ENCODE measurements around the gene MRPS22. TPM values are rescaled to one million over a fixed set of nuclear protein-coding genes. Genes with fewer than 3 reads are reported as not detected.

Gene MRPS22
- total RNA-seq, 5 donors from 2014 or later (not counting 1 experiment from before 2014, with no cell fraction given), result 32.4 to 36.9 (median 33.9) TPM

GRCh38 chr3:139317660-139318430 lies 26.0 kb upstream of the MRPS22 start:
- WGBS (ENCODE audit: insufficient coverage), result 76% methylated on average over 8 of the region's 8 CpGs
- Mint-ChIP-seq H3K4me1 (no peaks in the 10 kb centered on the region), H3K27me3 (peaks cover 13 to 36% of the 10 kb centered on the region in 2 donors), H3K27ac (no peak overlapping the region), H3K9me3 (no peaks in the 10 kb centered on the region), H3K4me3 (no peak overlapping the region), H3K36me3 (no peaks in the 10 kb centered on the region)
- Histone ChIP-seq H3K4me3 (ENCODE audit: control insufficient read depth in 1 of 2, extremely low read depth in 1 of 2, low read length in 1 of 2) (no peak overlapping the region), H3K27me3 (replicated peaks in 1 of 2; ENCODE audit: control insufficient read depth in 2 of 2, extremely low read depth in 1 of 2, insufficient read depth in 2 of 2, low read length in 1 of 2) (peaks cover 0 to 32% of the 10 kb centered on the region in 2 experiments), H3K36me3 (ENCODE audit: control insufficient read depth in 2 of 2, extremely low read depth in 1 of 2, insufficient read depth in 1 of 2, low read length in 1 of 2) (no peaks in the 10 kb centered on the region), H3K27ac (ENCODE audit: low read length) (no peak overlapping the region), H3K4me1 (ENCODE audit: control insufficient read depth in 1 of 2, extremely low read depth in 1 of 2, insufficient read depth in 2 of 2, low read length in 2 of 2) (no peaks in the 10 kb centered on the region), H3K9me3 (no peaks in the 10 kb centered on the region)
- no peak for DNase-seq
- ATAC-seq (replicated peaks in 1 of 4), result no peak
- POLR2A ChIA-PET, result no interaction called here
- CTCF ChIA-PET, result no interaction called here

DNA sequence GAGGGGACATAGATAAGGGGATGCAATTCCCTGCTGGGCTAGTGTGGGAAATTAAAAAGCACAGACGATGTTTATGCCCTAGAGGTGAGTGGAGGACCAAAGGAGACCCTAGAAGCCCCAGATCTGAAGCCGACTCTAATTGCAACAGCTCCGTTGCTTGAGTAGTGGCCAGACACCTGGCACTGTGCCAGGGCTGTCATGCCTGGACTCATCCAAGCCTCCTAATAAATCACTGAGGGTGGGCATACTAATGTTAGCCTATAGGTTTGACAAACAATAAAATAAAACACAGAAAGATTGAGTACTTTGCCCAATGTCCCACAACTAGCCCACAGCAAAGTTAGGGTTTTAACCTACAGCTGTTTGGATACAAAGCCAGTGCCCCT lies 25.4 kb upstream of the MRPS22 start:
- H3K27me3 ChIP-seq (replicated peaks in 1 of 2; ENCODE audit: control insufficient read depth in 2 of 2, extremely low read depth in 1 of 2, insufficient read depth in 2 of 2, low read length in 1 of 2), result peaks cover 0 to 32% of the 10 kb centered on the region in 2 experiments
- 83% methylated on average over 3 of the region's 3 CpGs for WGBS (ENCODE audit: insufficient coverage)
- H3K27ac ChIP-seq (ENCODE audit: low read length), result no peak overlapping the region
- no peaks in the 10 kb centered on the region for H3K4me1 ChIP-seq (ENCODE audit: control insufficient read depth in 1 of 2, extremely low read depth in 1 of 2, insufficient read depth in 2 of 2, low read length in 2 of 2)
- no peak for DNase-seq
- POLR2A ChIA-PET, result no interaction called here
- Mint-ChIP-seq H3K36me3 (no peaks in the 10 kb centered on the region), H3K27ac (no peak overlapping the region), H3K27me3 (peaks cover 11 to 35% of the 10 kb centered on the region in 2 donors), H3K9me3 (no peaks in the 10 kb centered on the region), H3K4me1 (no peaks in the 10 kb centered on the region), H3K4me3 (no peak overlapping the region)
- CTCF ChIA-PET, result no interaction called here
- no peak for ATAC-seq (replicated peaks in 1 of 4)
- no peaks in the 10 kb centered on the region for H3K36me3 ChIP-seq (ENCODE audit: control insufficient read depth in 2 of 2, extremely low read depth in 1 of 2, insufficient read depth in 1 of 2, low read length in 1 of 2)
- H3K9me3 ChIP-seq, result no peaks in the 10 kb centered on the region
- no peak overlapping the region for H3K4me3 ChIP-seq (ENCODE audit: control insufficient read depth in 1 of 2, extremely low read depth in 1 of 2, low read length in 1 of 2)

- peaks cover 0 to 32% of the 10 kb centered on the region in 2 experiments for H3K27me3 ChIP-seq (replicated peaks in 1 of 2; ENCODE audit: control insufficient read depth in 2 of 2, extremely low read depth in 1 of 2, insufficient read depth in 2 of 2, low read length in 1 of 2)
- ATAC-seq (replicated peaks in 1 of 4) (no peak), DNase-seq (no peak)
- POLR2A ChIA-PET, result no interaction called here
- no peak overlapping the region for H3K4me3 ChIP-seq (ENCODE audit: control insufficient read depth in 1 of 2, extremely low read depth in 1 of 2, low read length in 1 of 2)
- WGBS (ENCODE audit: insufficient coverage), result 95% methylated on average over 4 of the region's 6 CpGs
- Mint-ChIP-seq H3K27me3 (peaks cover 7 to 31% of the 10 kb centered on the region in 2 donors), H3K4me3 (no peak overlapping the region), H3K9me3 (no peaks in the 10 kb centered on the region), H3K36me3 (no peaks in the 10 kb centered on the region), H3K27ac (no peak overlapping the region), H3K4me1 (no peaks in the 10 kb centered on the region)
- CTCF ChIA-PET, result no interaction called here
- H3K27ac ChIP-seq (ENCODE audit: low read length), result no peak overlapping the region
- no peaks in the 10 kb centered on the region for H3K36me3 ChIP-seq (ENCODE audit: control insufficient read depth in 2 of 2, extremely low read depth in 1 of 2, insufficient read depth in 1 of 2, low read length in 1 of 2)
- H3K4me1 ChIP-seq (ENCODE audit: control insufficient read depth in 1 of 2, extremely low read depth in 1 of 2, insufficient read depth in 2 of 2, low read length in 2 of 2), result no peaks in the 10 kb centered on the region
- no peaks in the 10 kb centered on the region for H3K9me3 ChIP-seq
These were observed 25.0 kb upstream of the MRPS22 start for GRCh38 chr3:139318826-139319225.

GRCh38 chr3:139319428-139320402 lies 24.1 kb upstream of the MRPS22 start:
- DNase-seq (no peak), ATAC-seq (replicated peaks in 1 of 4) (peak in 1 of 4 experiments; percentile 12)
- H3K4me1 Mint-ChIP-seq, result no peaks in the 10 kb centered on the region
- Histone ChIP-seq H3K36me3 (ENCODE audit: control insufficient read depth in 2 of 2, extremely low read depth in 1 of 2, insufficient read depth in 1 of 2, low read length in 1 of 2) (no peaks in the 10 kb centered on the region), H3K4me1 (ENCODE audit: control insufficient read depth in 1 of 2, extremely low read depth in 1 of 2, insufficient read depth in 2 of 2, low read length in 2 of 2) (no peaks in the 10 kb centered on the region), H3K27ac (ENCODE audit: low read length) (no peak overlapping the region), H3K9me3 (no peaks in the 10 kb centered on the region), H3K27me3 (replicated peaks in 1 of 2; ENCODE audit: control insufficient read depth in 2 of 2, extremely low read depth in 1 of 2, insufficient read depth in 2 of 2, low read length in 1 of 2) (peaks cover 0 to 30% of the 10 kb centered on the region in 2 experiments), H3K4me3 (ENCODE audit: control insufficient read depth in 1 of 2, extremely low read depth in 1 of 2, low read length in 1 of 2) (no peak overlapping the region)
- WGBS (ENCODE audit: insufficient coverage), result 71% methylated on average over 10 of the region's 10 CpGs
- POLR2A ChIA-PET, result no interaction called here
- H3K36me3 Mint-ChIP-seq, result no peaks in the 10 kb centered on the region
- no peak overlapping the region for H3K27ac Mint-ChIP-seq
- CTCF ChIA-PET, result interaction anchor here in 1 of 2 donors (0.8 kb wide), 1 partner anchor 9 kb away, joined by 4 read pairs; no protein-coding TSS in a partner anchor
- no peaks in the 10 kb centered on the region for H3K9me3 Mint-ChIP-seq
- peaks cover 5 to 28% of the 10 kb centered on the region in 2 donors for H3K27me3 Mint-ChIP-seq
- H3K4me3 Mint-ChIP-seq, result no peak overlapping the region

GRCh38 chr3:139320551-139321309 lies 23.1 kb upstream of the MRPS22 start:
- peaks cover 5 to 18% of the 10 kb centered on the region in 2 donors for H3K27me3 Mint-ChIP-seq
- Histone ChIP-seq H3K36me3 (ENCODE audit: control insufficient read depth in 2 of 2, extremely low read depth in 1 of 2, insufficient read depth in 1 of 2, low read length in 1 of 2) (no peaks in the 10 kb centered on the region), H3K9me3 (no peaks in the 10 kb centered on the region), H3K27me3 (replicated peaks in 1 of 2; ENCODE audit: control insufficient read depth in 2 of 2, extremely low read depth in 1 of 2, insufficient read depth in 2 of 2, low read length in 1 of 2) (peaks cover 0 to 27% of the 10 kb centered on the region in 2 experiments), H3K4me3 (ENCODE audit: control insufficient read depth in 1 of 2, extremely low read depth in 1 of 2, low read length in 1 of 2) (no peak overlapping the region), H3K4me1 (ENCODE audit: control insufficient read depth in 1 of 2, extremely low read depth in 1 of 2, insufficient read depth in 2 of 2, low read length in 2 of 2) (no peaks in the 10 kb centered on the region), H3K27ac (ENCODE audit: low read length) (no peak overlapping the region)
- no peaks in the 10 kb centered on the region for H3K4me1 Mint-ChIP-seq
- H3K4me3 Mint-ChIP-seq, result no peak overlapping the region
- no peaks in the 10 kb centered on the region for H3K9me3 Mint-ChIP-seq
- H3K36me3 Mint-ChIP-seq, result no peaks in the 10 kb centered on the region
- ChIA-PET CTCF (no interaction called here), POLR2A (no interaction called here)
- WGBS (ENCODE audit: insufficient coverage), result 65% methylated on average over 5 of the region's 8 CpGs
- no peak overlapping the region for H3K27ac Mint-ChIP-seq
- ATAC-seq (replicated peaks in 1 of 4) (no peak), DNase-seq (no peak)

DNA sequence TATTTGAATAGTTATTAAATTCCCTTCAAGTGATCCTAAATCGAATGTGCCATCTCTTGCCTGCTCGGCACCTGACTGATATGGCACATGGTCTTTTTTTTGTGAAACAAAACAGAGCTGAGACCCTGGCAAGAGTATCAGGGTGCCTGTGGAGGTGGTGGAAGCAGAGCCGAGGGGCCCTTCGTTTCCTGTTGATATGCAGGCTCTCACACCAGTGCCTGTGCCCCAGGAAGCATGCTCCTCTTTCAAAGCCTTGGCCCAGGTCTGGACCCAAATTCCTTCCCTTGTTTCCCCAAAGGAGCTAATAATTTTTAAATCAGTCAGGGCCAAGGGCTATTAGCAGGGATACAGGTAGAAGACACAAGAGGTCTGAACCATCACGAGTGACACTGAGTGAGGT lies 21.5 kb upstream of the MRPS22 start:
- no peaks in the 10 kb centered on the region for H3K9me3 Mint-ChIP-seq
- H3K27me3 ChIP-seq (replicated peaks in 1 of 2; ENCODE audit: control insufficient read depth in 2 of 2, extremely low read depth in 1 of 2, insufficient read depth in 2 of 2, low read length in 1 of 2), result peaks cover 0 to 15% of the 10 kb centered on the region in 2 experiments
- no peak overlapping the region for H3K4me3 ChIP-seq (ENCODE audit: control insufficient read depth in 1 of 2, extremely low read depth in 1 of 2, low read length in 1 of 2)
- H3K4me1 ChIP-seq (ENCODE audit: control insufficient read depth in 1 of 2, extremely low read depth in 1 of 2, insufficient read depth in 2 of 2, low read length in 2 of 2), result no peaks in the 10 kb centered on the region
- H3K9me3 ChIP-seq, result no peaks in the 10 kb centered on the region
- DNase-seq, result no peak
- no peak overlapping the region for H3K4me3 Mint-ChIP-seq
- peaks cover 0 to 17% of the 10 kb centered on the region in 2 donors for H3K27me3 Mint-ChIP-seq
- no peaks in the 10 kb centered on the region for H3K4me1 Mint-ChIP-seq
- ATAC-seq (replicated peaks in 1 of 4), result no peak
- ChIA-PET CTCF (interaction anchor here in 1 of 2 donors (0.6 kb wide), 1 partner anchor 416 kb away, joined by 3 read pairs; no protein-coding TSS in a partner anchor), POLR2A (no interaction called here)
- H3K36me3 ChIP-seq (ENCODE audit: control insufficient read depth in 2 of 2, extremely low read depth in 1 of 2, insufficient read depth in 1 of 2, low read length in 1 of 2), result no peaks in the 10 kb centered on the region
- WGBS (ENCODE audit: insufficient coverage), result 58% methylated on average over 4 of the region's 5 CpGs
- H3K27ac Mint-ChIP-seq, result no peak overlapping the region
- no peaks in the 10 kb centered on the region for H3K36me3 Mint-ChIP-seq
- no peak overlapping the region for H3K27ac ChIP-seq (ENCODE audit: low read length)
